Activated naive CD8-positive, alpha-beta T cell treated with anti-CD3 and anti-CD28 coated beads for 36 hours (primary cell): Measurements from ENCODE around the gene PLA2G7. TPM values are rescaled to one million over a fixed set of nuclear protein-coding genes. Genes with fewer than 3 reads are reported as not detected.
"Not testable (repeated sequence)": the region's sequence is repeated elsewhere in the genome, so short reads cannot be mapped to it uniquely, and the experiment has no call there.

Source experiments
- DNase-seq: peaks from one replicate; pipeline ENCODE4 v3.0.0; 2021
- H3K27ac Mint-ChIP-seq: one replicate; pipeline ENCODE4 v1.8.0; 2022; ENCODE audit warnings: mild to moderate bottlenecking, moderate library complexity, mixed read lengths
- H3K27me3 Mint-ChIP-seq: one replicate; pipeline ENCODE4 v1.8.0; 2022; ENCODE audit warnings: mild to moderate bottlenecking, mixed read lengths
- H3K36me3 Mint-ChIP-seq: one replicate; pipeline ENCODE4 v1.8.0; 2021; ENCODE audit warnings: mild to moderate bottlenecking, mixed read lengths
- H3K4me1 Mint-ChIP-seq: one replicate; pipeline ENCODE4 v1.8.0; 2021; ENCODE audit warnings: mixed read lengths
- H3K4me3 Mint-ChIP-seq: one replicate; pipeline ENCODE4 v1.8.0; 2022; ENCODE audit warnings: mild to moderate bottlenecking, moderate library complexity, mixed read lengths
- H3K9me3 Mint-ChIP-seq: one replicate; pipeline ENCODE4 v1.8.0; 2022; ENCODE audit warnings: mixed read lengths
- total RNA-seq, 2 experiments: library from RNA; stranded (reverse); gene quantifications; one replicate each; pipeline ENCODE4 v1.2.3, GENCODE V29; 2021

The PLA2G7 gene
- total RNA-seq, 2 experiments from 2014 or later = not detected

GRCh38 chr6:46758960-46759753 is 24.0 kb upstream of the PLA2G7 start:
- no peak overlapping the region for H3K4me3 Mint-ChIP-seq
- H3K27me3 Mint-ChIP-seq = peaks cover 13% of the 10 kb centered on the region
- H3K4me1 Mint-ChIP-seq = no peaks in the 10 kb centered on the region
- peaks cover 2% of the 10 kb centered on the region for H3K36me3 Mint-ChIP-seq
- H3K9me3 Mint-ChIP-seq = peaks cover 2% of the 10 kb centered on the region
- no peak for DNase-seq
- no peak overlapping the region for H3K27ac Mint-ChIP-seq

DNA sequence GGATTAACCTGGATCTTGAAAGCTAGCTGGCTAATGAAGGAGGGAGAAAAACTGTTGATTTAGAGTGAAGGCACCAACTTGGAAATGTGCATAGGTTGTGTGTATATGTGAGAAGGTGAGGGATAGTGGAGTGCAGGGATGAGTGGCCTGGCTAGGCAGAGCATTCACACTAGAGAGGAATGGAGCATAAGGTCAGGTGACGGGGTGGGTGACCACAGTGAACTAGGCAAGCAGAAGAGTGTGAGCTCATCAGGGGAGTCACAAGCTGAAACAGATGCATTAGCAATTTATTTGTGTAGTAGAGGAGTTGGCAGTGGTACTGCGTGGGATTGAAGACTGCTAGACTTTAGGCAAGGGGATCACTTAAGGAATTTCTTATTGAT is 22.0 kb upstream of the PLA2G7 start:
- Mint-ChIP-seq H3K4me3 (no peak overlapping the region), H3K27me3 (peaks cover 4% of the 10 kb centered on the region), H3K4me1 (no peaks in the 10 kb centered on the region), H3K9me3 (no peaks in the 10 kb centered on the region), H3K27ac (no peak overlapping the region), H3K36me3 (no peaks in the 10 kb centered on the region)
- DNase-seq = no peak

GRCh38 chr6:46756469-46757213 is 21.5 kb upstream of the PLA2G7 start:
- no peak overlapping the region for H3K4me3 Mint-ChIP-seq
- H3K27me3 Mint-ChIP-seq = peaks cover 4% of the 10 kb centered on the region
- no peaks in the 10 kb centered on the region for H3K9me3 Mint-ChIP-seq
- H3K4me1 Mint-ChIP-seq = no peaks in the 10 kb centered on the region
- no peaks in the 10 kb centered on the region for H3K36me3 Mint-ChIP-seq
- no peak for DNase-seq
- H3K27ac Mint-ChIP-seq = no peak overlapping the region

GRCh38 chr6:46755865-46756264 is 20.7 kb upstream of the PLA2G7 start:
- Mint-ChIP-seq H3K27me3 (peaks cover 3% of the 10 kb centered on the region), H3K36me3 (no peaks in the 10 kb centered on the region), H3K27ac (no peak overlapping the region), H3K9me3 (no peaks in the 10 kb centered on the region), H3K4me3 (no peak overlapping the region), H3K4me1 (no peaks in the 10 kb centered on the region)
- no peak for DNase-seq

DNA sequence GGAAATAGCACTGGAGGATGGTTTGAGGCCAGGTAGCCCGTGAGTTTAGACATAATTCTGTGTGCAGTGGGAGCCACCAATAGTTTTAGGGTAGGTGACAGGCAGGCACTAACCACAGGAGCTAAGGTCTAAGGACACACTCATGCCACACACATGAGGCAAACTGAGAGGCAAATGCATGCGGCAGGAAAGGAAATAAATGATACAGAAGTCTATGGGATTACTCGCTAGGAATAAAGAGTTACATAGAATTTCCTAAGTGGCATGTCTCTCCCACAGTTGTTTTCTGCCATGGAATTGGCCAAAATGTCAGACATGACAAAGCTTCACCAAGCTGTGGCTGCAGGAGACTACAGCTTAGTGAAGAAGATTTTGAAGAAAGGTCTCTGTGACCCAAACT is 16.5 kb upstream of the PLA2G7 start:
- H3K36me3 Mint-ChIP-seq = no peaks in the 10 kb centered on the region
- no peaks in the 10 kb centered on the region for H3K4me1 Mint-ChIP-seq
- H3K9me3 Mint-ChIP-seq = no peaks in the 10 kb centered on the region
- H3K27ac Mint-ChIP-seq = no peak overlapping the region
- peaks cover 3% of the 10 kb centered on the region for H3K27me3 Mint-ChIP-seq
- no peak overlapping the region for H3K4me3 Mint-ChIP-seq
- DNase-seq = no peak

DNA sequence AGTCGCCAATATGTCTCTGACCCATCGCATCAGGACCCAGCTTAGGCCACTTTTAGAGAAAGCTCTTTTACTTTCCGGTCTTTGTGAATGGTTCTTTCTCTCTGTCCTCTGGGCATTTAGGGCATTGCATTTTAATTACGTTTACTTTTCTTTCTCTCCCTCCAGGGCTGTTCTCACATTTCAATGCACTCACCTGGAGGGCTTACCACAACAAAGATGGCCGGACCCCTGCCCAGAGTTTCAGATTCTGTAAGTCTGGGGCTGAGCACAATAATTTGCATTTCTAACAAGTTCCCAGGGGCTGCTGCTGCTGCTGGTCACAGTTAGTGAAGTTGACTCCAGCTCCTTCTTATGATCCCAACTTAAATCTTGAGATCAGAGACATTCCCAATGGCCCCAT is 14.6 kb upstream of the PLA2G7 start:
- H3K36me3 Mint-ChIP-seq = no peaks in the 10 kb centered on the region
- H3K27me3 Mint-ChIP-seq = peaks cover 16% of the 10 kb centered on the region
- H3K4me3 Mint-ChIP-seq = no peak overlapping the region
- no peak for DNase-seq
- H3K4me1 Mint-ChIP-seq = no peaks in the 10 kb centered on the region
- H3K27ac Mint-ChIP-seq = no peak overlapping the region
- H3K9me3 Mint-ChIP-seq = no peaks in the 10 kb centered on the region

- Mint-ChIP-seq H3K4me1 (no peaks in the 10 kb centered on the region), H3K4me3 (no peak overlapping the region), H3K27ac (no peak overlapping the region), H3K27me3 (peaks cover 22% of the 10 kb centered on the region), H3K36me3 (no peaks in the 10 kb centered on the region), H3K9me3 (no peaks in the 10 kb centered on the region)
- DNase-seq = no peak
Observed at GRCh38 chr6:46748940-46749503, 13.8 kb upstream of the PLA2G7 start.

DNA sequence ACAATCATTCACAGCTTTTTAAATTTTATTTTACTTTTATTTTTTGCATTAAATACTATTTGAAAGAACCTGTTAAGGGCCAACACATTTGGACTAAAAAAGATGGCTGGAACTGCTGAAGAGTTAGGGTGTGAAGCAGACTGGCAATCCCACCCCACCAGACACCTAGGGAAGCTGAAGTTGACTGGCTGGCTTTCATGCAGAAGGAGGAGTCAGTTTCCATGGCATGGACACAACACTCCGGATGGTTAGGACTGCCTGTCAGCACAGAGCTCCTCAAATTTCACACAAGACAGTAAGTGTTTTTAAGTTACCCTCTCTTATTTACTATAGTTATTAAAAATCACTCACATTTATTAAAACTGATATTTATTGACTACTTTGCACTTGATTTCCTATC is 11.5 kb upstream of the PLA2G7 start, which contains the start of gene ANKRD66:
ANKRD66 (plus strand) TSS at position 238 of the 400 bp plus-strand sequence. CDS start 5,016 bp downstream, outside the sequence.
- DNase-seq = no peak
- no peak within 1 kb of the TSS for H3K27ac Mint-ChIP-seq
- H3K9me3 Mint-ChIP-seq = no peaks in the 10 kb centered on the region
- H3K27me3 Mint-ChIP-seq = peaks cover 27% of the 10 kb centered on the region
- no peaks in the 10 kb centered on the region for H3K36me3 Mint-ChIP-seq
- H3K4me1 Mint-ChIP-seq = no peaks in the 10 kb centered on the region
- H3K4me3 Mint-ChIP-seq = no peak within 1 kb of the TSS

DNA sequence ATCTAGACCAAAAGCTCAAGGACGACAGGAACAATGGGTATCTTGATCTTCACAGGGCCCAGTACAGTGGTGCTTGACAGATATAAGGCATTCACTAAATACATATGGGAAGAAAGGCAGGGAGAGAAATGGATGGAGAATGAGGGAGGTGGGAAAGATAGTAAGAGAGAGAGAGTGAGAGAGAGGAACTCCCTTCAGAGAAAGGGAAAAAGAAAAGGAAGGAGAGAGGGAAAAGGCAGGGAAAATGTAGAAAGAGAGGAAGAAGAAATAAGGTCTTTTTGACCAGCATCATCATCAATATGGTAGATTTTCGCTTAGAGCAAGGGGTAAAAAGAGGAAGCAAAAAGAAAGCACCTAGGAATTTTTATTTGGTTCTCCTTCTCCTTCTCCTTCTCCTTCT is 10.8 kb upstream of the PLA2G7 start:
- Mint-ChIP-seq H3K36me3 (no peaks in the 10 kb centered on the region), H3K27ac (no peak overlapping the region), H3K4me3 (no peak overlapping the region), H3K9me3 (no peaks in the 10 kb centered on the region), H3K27me3 (peaks cover 32% of the 10 kb centered on the region), H3K4me1 (no peaks in the 10 kb centered on the region)
- no peak for DNase-seq

DNA sequence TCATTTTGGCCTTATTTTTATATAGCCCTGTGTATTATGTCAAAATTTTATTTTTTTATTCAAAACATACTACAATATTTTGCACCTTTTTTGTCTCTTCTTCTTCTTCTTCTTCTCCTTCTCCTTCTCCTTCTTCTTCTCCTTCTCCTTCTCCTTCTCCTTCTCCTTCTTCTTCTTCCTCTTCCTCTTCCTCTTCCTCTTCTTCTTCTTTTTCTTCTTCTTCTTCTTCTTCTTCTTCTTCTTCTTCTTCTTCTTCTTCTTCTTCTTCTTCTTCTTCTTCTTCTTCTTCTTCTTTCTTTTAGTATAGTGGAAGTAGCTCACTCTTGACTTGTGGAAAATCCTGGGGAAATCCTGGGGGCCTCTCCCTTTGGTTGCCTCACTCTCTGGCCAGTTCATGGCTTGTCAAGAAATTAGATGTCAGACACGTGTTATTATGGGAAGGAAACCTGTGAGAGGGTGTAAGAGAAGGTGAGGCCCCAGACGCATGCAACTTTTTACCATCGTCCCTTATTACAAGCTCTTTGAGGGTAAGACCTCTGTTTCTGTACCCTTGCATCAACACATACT is 9.1 kb upstream of the PLA2G7 start:
- H3K9me3 Mint-ChIP-seq, H3K36me3 Mint-ChIP-seq, DNase-seq, H3K27ac Mint-ChIP-seq, H3K4me3 Mint-ChIP-seq, H3K4me1 Mint-ChIP-seq: not testable (repeated sequence)
- H3K27me3 Mint-ChIP-seq = peaks cover 37% of the 10 kb centered on the region

DNA sequence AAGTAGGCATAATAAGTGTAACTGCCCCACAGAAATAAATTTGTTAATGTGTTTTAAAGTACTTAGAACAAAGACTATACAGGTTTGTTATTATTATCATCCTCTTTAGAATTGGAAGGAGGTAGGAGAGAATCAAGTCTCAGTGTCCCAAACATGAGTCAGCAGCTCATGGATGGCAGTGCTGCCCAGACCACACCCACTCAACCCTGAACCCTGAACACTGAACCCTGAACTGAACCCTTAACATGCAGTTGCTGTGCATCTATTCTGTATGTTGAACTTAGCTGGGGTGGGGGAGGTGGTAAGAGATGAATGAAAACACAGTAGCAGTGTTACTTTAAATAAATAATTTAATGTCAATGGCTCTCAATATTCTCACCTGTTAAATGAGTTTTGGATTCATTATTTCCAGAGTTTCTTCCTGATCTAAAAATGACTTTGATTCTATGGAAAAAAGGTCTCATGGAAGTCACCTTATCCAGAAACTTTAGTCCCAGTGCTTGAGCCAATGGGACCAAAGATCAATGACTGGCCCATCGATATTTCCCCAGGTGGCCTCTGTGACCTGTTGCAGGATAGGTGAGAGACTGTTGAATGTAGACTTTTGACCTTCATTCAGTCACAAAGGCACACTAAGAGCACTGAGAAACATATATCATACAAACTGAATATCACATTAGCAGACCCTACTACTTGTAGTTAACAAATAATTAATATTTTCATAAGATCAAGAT is 8.4 kb upstream of the PLA2G7 start:
- no peak for DNase-seq
- no peak overlapping the region for H3K4me3 Mint-ChIP-seq
- H3K36me3 Mint-ChIP-seq = no peaks in the 10 kb centered on the region
- no peaks in the 10 kb centered on the region for H3K9me3 Mint-ChIP-seq
- no peaks in the 10 kb centered on the region for H3K4me1 Mint-ChIP-seq
- H3K27me3 Mint-ChIP-seq = peaks cover 36% of the 10 kb centered on the region
- H3K27ac Mint-ChIP-seq = no peak overlapping the region

DNA sequence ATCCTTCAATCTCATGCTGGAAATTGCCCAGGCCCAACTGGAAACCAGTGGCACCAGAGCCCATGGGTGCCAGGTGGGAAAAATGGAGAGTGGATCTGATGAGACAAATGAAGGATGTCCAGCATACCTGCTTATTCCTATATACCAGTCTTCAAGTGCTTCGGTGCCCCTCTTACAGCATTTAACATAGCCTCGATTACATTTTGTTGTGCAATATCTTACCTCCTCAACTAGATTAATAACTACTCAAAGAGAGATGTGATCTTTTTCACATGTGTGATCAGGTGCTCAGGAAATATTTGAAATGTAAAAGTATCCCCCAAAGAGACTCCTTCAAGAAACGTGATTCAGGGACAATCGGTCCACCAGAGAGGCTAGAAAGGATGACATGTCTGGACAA is 6.7 kb upstream of the PLA2G7 start:
- Mint-ChIP-seq H3K4me1 (no peaks in the 10 kb centered on the region), H3K27ac (no peak overlapping the region), H3K36me3 (no peaks in the 10 kb centered on the region), H3K27me3 (peaks cover 50% of the 10 kb centered on the region), H3K4me3 (no peak overlapping the region), H3K9me3 (no peaks in the 10 kb centered on the region)
- DNase-seq = no peak

DNA sequence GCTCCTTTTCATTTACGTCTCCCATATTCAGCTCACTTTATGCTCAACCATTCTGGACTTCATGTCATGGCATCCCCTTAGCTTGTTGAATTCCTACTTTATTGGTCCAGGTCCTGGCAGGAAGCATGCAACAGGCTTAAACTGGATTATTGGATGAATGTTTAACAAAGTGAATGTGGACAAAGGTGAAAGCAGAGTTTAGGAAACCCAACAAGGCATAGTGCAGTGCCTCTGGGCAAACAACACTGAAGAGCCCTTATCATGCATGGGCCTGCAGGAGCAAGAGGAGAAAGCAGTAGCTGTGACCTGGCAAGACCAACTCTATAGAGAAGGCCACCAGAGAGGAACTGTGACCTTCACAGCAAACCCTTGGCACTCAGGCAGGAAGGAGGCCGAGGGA is 6.3 kb upstream of the PLA2G7 start:
- Mint-ChIP-seq H3K27ac (no peak overlapping the region), H3K4me1 (no peaks in the 10 kb centered on the region), H3K9me3 (no peaks in the 10 kb centered on the region), H3K27me3 (peaks cover 52% of the 10 kb centered on the region), H3K4me3 (no peak overlapping the region), H3K36me3 (no peaks in the 10 kb centered on the region)
- no peak for DNase-seq

GRCh38 chr6:46736906-46737305 is 1.7 kb upstream of the PLA2G7 start:
- no peak for DNase-seq
- H3K9me3 Mint-ChIP-seq = no peaks in the 10 kb centered on the region
- peaks cover 4% of the 10 kb centered on the region for H3K4me1 Mint-ChIP-seq
- H3K36me3 Mint-ChIP-seq = no peaks in the 10 kb centered on the region
- H3K27ac Mint-ChIP-seq = no peak overlapping the region
- H3K4me3 Mint-ChIP-seq = no peak overlapping the region
- H3K27me3 Mint-ChIP-seq = peaks cover 70% of the 10 kb centered on the region

- Mint-ChIP-seq H3K36me3 (no peaks in the 10 kb centered on the region), H3K4me3 (no peak overlapping the region), H3K27ac (no peak overlapping the region), H3K9me3 (no peaks in the 10 kb centered on the region), H3K27me3 (peaks cover 73% of the 10 kb centered on the region), H3K4me1 (peaks cover 4% of the 10 kb centered on the region)
- no peak for DNase-seq
Observed at GRCh38 chr6:46735720-46736031, 501 bp upstream of the PLA2G7 start.
